Astrocyte (in vitro differentiated cells and primary cell): ENCODE measurements around the gene TMEM204. TPM values are rescaled to one million over a fixed set of nuclear protein-coding genes. Genes with fewer than 3 reads are reported as not detected.

Source experiments
- DNase-seq: peaks from one replicate; pipeline ENCODE4 v3.0.0-alpha.2; 2010; ENCODE audit warnings: low read depth
- FAIRE-seq: peaks from 2 replicates; lab custom pipeline; 2011; peaks lifted over from hg19 to GRCh38; lab: Jason Lieb, UNC
- H2AFZ ChIP-seq: 2 replicates; pipeline ENCODE4 v1.6.0; 2012; ENCODE audit warnings: low read depth, low read length, inconsistent platforms
- H3K27ac ChIP-seq: 2 replicates; pipeline ENCODE4 v1.5.1; 2011; ENCODE audit warnings: low read depth, low read length, inconsistent platforms
- H3K27me3 ChIP-seq: 2 replicates; pipeline ENCODE4 v1.6.0; 2011; ENCODE audit warnings: low read length, inconsistent platforms; ENCODE audit not compliant: insufficient read depth
- H3K36me3 ChIP-seq: 2 replicates; pipeline ENCODE4 v1.5.1; 2011; ENCODE audit warnings: low read length, inconsistent platforms; ENCODE audit not compliant: insufficient read depth
- H3K4me1 ChIP-seq: 2 replicates; pipeline ENCODE4 v1.5.1; 2011; ENCODE audit warnings: low read length, inconsistent platforms; ENCODE audit not compliant: insufficient read depth
- H3K4me2 ChIP-seq: 2 replicates; pipeline ENCODE4 v1.6.0; 2012; ENCODE audit warnings: low read length, inconsistent platforms
- H3K4me3 ChIP-seq: 2 replicates; pipeline ENCODE4 v1.5.1; 2011; ENCODE audit warnings: low read depth, mild to moderate bottlenecking, low read length, inconsistent platforms; ENCODE audit not compliant: insufficient read depth
- H3K79me2 ChIP-seq: 2 replicates; pipeline ENCODE4 v1.6.0; 2012; ENCODE audit warnings: mild to moderate bottlenecking, low read length, inconsistent platforms; ENCODE audit not compliant: insufficient read depth
- H3K9ac ChIP-seq: 2 replicates; pipeline ENCODE4 v1.6.0; 2012; ENCODE audit warnings: mild to moderate bottlenecking, low read length, inconsistent platforms
- H3K9me3 ChIP-seq: 2 replicates; pipeline ENCODE4 v1.5.1; 2012; ENCODE audit warnings: low read depth, mild to moderate bottlenecking, low read length, inconsistent platforms; ENCODE audit not compliant: insufficient read depth
- H4K20me1 ChIP-seq: 2 replicates; pipeline ENCODE4 v1.6.0; 2012; ENCODE audit warnings: low read length, inconsistent platforms; ENCODE audit not compliant: insufficient read depth
- H3K27ac Mint-ChIP-seq: one replicate; pipeline ENCODE4 v1.8.0; 2021; ENCODE audit warnings: mild to moderate bottlenecking, mixed read lengths; ENCODE audit not compliant: unreplicated experiment
- H3K27me3 Mint-ChIP-seq: one replicate; pipeline ENCODE4 v1.8.0; 2021; ENCODE audit warnings: low read depth, mixed read lengths; ENCODE audit not compliant: unreplicated experiment
- H3K36me3 Mint-ChIP-seq: one replicate; pipeline ENCODE4 v1.8.0; 2021; ENCODE audit warnings: low read depth, mixed read lengths; ENCODE audit not compliant: unreplicated experiment
- H3K4me1 Mint-ChIP-seq: one replicate; pipeline ENCODE4 v1.8.0; 2021; ENCODE audit warnings: low read depth, mixed read lengths; ENCODE audit not compliant: unreplicated experiment
- H3K4me3 Mint-ChIP-seq: one replicate; pipeline ENCODE4 v1.8.0; 2021; ENCODE audit warnings: mild to moderate bottlenecking, moderate library complexity, mixed read lengths; ENCODE audit not compliant: unreplicated experiment
- H3K9me3 Mint-ChIP-seq: one replicate; pipeline ENCODE4 v1.8.0; 2021; ENCODE audit warnings: mild to moderate bottlenecking, mixed read lengths; ENCODE audit not compliant: unreplicated experiment
- CTCF ChIP-seq: IDR thresholded peaks from 2 replicates; pipeline ENCODE4 v1.5.1; 2011; ENCODE audit warnings: low read depth, mild to moderate bottlenecking, inconsistent platforms, low read length, moderate library complexity; ENCODE audit not compliant: insufficient read depth
- EZH2 ChIP-seq: IDR thresholded peaks from 2 replicates; pipeline ENCODE4 v1.6.1; 2012; ENCODE audit warnings: mild to moderate bottlenecking, low read length, inconsistent platforms; ENCODE audit not compliant: insufficient read depth
- total RNA-seq: library from RNA; stranded (reverse); gene quantifications from 2 replicates; pipeline ENCODE4 v1.2.1, GENCODE V29; 2021

Gene TMEM204
- total RNA-seq, 1 donor from 2014 or later: not detected

- H3K4me1 Mint-ChIP-seq: no peaks in the 10 kb centered on the region
- H3K9ac ChIP-seq: no peak overlapping the region
Measured at GRCh38 chr16:1511662-1512569, 21.6 kb upstream of the TMEM204 start.

GRCh38 chr16:1512774-1513173 lies 20.7 kb upstream of the TMEM204 start:
- TF ChIP-seq EZH2 (no peak), CTCF (no peak)
- H2AFZ ChIP-seq: no peak overlapping the region
- no peaks in the 10 kb centered on the region for H3K4me1 ChIP-seq
- Mint-ChIP-seq H3K27ac (no peak overlapping the region), H3K36me3 (peaks cover 11% of the 10 kb centered on the region), H3K27me3 (no peaks in the 10 kb centered on the region), H3K4me3 (no peak overlapping the region), H3K9me3 (peaks cover 12% of the 10 kb centered on the region), H3K4me1 (no peaks in the 10 kb centered on the region)
- H3K79me2 ChIP-seq: no peaks in the 10 kb centered on the region
- H3K9me3 ChIP-seq: no peaks in the 10 kb centered on the region
- DNase-seq (no peak), FAIRE-seq (no peak)
- H3K27ac ChIP-seq: no peak overlapping the region
- H3K4me2 ChIP-seq: no peak overlapping the region
- no peak overlapping the region for H3K9ac ChIP-seq
- no peaks in the 10 kb centered on the region for H3K36me3 ChIP-seq
- H4K20me1 ChIP-seq: no peaks in the 10 kb centered on the region
- H3K4me3 ChIP-seq: no peak overlapping the region
- H3K27me3 ChIP-seq: no peaks in the 10 kb centered on the region

More at GRCh38 chr16:1511662-1512569, 21.6 kb upstream of the TMEM204 start:
- DNase-seq (no peak), FAIRE-seq (no peak)
- Histone ChIP-seq H3K4me3 (no peak overlapping the region), H4K20me1 (no peaks in the 10 kb centered on the region), H3K27ac (no peak overlapping the region), H3K4me2 (no peak overlapping the region), H3K27me3 (no peaks in the 10 kb centered on the region), H3K4me1 (no peaks in the 10 kb centered on the region), H3K36me3 (no peaks in the 10 kb centered on the region), H3K9me3 (no peaks in the 10 kb centered on the region), H2AFZ (no peak overlapping the region), H3K79me2 (no peaks in the 10 kb centered on the region)
- TF ChIP-seq EZH2 (no peak), CTCF (no peak)
- no peak overlapping the region for H3K4me3 Mint-ChIP-seq
- H3K27me3 Mint-ChIP-seq: no peaks in the 10 kb centered on the region
- no peak overlapping the region for H3K27ac Mint-ChIP-seq
- peaks cover 11% of the 10 kb centered on the region for H3K36me3 Mint-ChIP-seq
- H3K9me3 Mint-ChIP-seq: peaks cover 12% of the 10 kb centered on the region

- H3K9me3 ChIP-seq: no peaks in the 10 kb centered on the region
- H4K20me1 ChIP-seq: no peaks in the 10 kb centered on the region
- peaks cover 21% of the 10 kb centered on the region for H3K36me3 Mint-ChIP-seq
- TF ChIP-seq CTCF (no peak), EZH2 (no peak)
- no peaks in the 10 kb centered on the region for H3K27me3 ChIP-seq
- no peak overlapping the region for H3K27ac Mint-ChIP-seq
- H3K9ac ChIP-seq: no peak overlapping the region
- no peaks in the 10 kb centered on the region for H3K79me2 ChIP-seq
- no peak overlapping the region for H3K4me3 Mint-ChIP-seq
- no peak for DNase-seq
- H3K4me2 ChIP-seq: no peak overlapping the region
- no peak overlapping the region for H2AFZ ChIP-seq
- H3K9me3 Mint-ChIP-seq: peaks cover 12% of the 10 kb centered on the region
- FAIRE-seq: no peak
- no peaks in the 10 kb centered on the region for H3K4me1 Mint-ChIP-seq
- H3K27ac ChIP-seq: no peak overlapping the region
- no peaks in the 10 kb centered on the region for H3K27me3 Mint-ChIP-seq
- no peak overlapping the region for H3K4me3 ChIP-seq
- H3K4me1 ChIP-seq: no peaks in the 10 kb centered on the region
- H3K36me3 ChIP-seq: no peaks in the 10 kb centered on the region
Measured at GRCh38 chr16:1514507-1514906, 19.0 kb upstream of the TMEM204 start.
